ENCODE results near the gene TAF12.
"Not testable (repeated sequence)": the region's sequence is repeated elsewhere in the genome, so short reads cannot be mapped to it uniquely, and the experiment has no call there.

- TF ChIP-seq POLR2A, POLR2AphosphoS5, POU2F2 (IDR thresholded peaks at IDR 0.05; ENCODE audit: low read depth, low read length): not testable (repeated sequence)
These were observed 30.1 kb upstream of the TAF12 start for GRCh38 chr1:28672971-28673370.

All from GM12891 (cell line).